GM12892 (cell line): ENCODE data around the gene LCN12.

Experiments
- POLR2A ChIP-seq: IDR thresholded peaks from 2 replicates; pipeline ENCODE4 v1.6.1; 2011; ENCODE audit warnings: low read depth, low read length, control low read depth
- POLR2AphosphoS5 ChIP-seq: IDR thresholded peaks from 2 replicates; pipeline ENCODE4 v1.6.1; 2011; ENCODE audit warnings: low read depth, low read length, control low read depth
- TAF1 ChIP-seq: IDR thresholded peaks from 2 replicates; pipeline ENCODE4 v1.6.1; 2011; ENCODE audit warnings: low read depth, mild to moderate bottlenecking, control low read depth, low read length, borderline replicate concordance

- no peak for TF ChIP-seq POLR2A
- no peak for TF ChIP-seq POLR2AphosphoS5
- TF ChIP-seq TAF1: no peak
Measured at GRCh38 chr9:136947955-136948510, 4.0 kb upstream of the LCN12 start.
